ENCODE measurements around the gene KCNIP2.

Gene KCNIP2

GRCh38 chr10:101886521-101887312 is 43.1 kb upstream of the KCNIP2 start:
- Histone ChIP-seq H3K4me3 (ENCODE audit: control insufficient read depth in 1 of 7, extremely low read depth in 1 of 7, insufficient read depth in 4 of 7, low read depth in 2 of 7, low read length in 6 of 7) (no peak overlapping the region), H3K4me1 (ENCODE audit: control extremely low read depth in 1 of 4, control insufficient read depth in 4 of 4, insufficient read depth in 4 of 4, low read length in 3 of 4) (peaks cover 0 to 10% (median 0%) of the 10 kb centered on the region in 4 experiments), H3K27ac (ENCODE audit: insufficient read depth in 1 of 2, low read depth in 1 of 2, low read length in 2 of 2, poor library complexity in 1 of 2, severe bottlenecking in 2 of 2) (no peak overlapping the region), H3K27me3 (replicated peaks in 2 of 5; ENCODE audit: control insufficient read depth in 4 of 5, insufficient read depth in 5 of 5, low read length in 4 of 5) (no peaks in the 10 kb centered on the region), H3K36me3 (ENCODE audit: control insufficient read depth in 4 of 4, insufficient read depth in 4 of 4, low read length in 3 of 4) (peaks cover 0 to 6% (median 4%) of the 10 kb centered on the region in 4 experiments), H3K9me3 (ENCODE audit: control extremely low read depth in 1 of 5, control insufficient read depth in 4 of 5, insufficient read depth in 2 of 5, low read depth in 1 of 5, low read length in 4 of 5) (no peaks in the 10 kb centered on the region)
- CTCF ChIA-PET: interaction anchor here (0.6 to 4.8 kb wide), 8 partner anchors 11 to 308 kb away, joined by 3 to 50 read pairs (median 4); no protein-coding TSS in a partner anchor
- 100% methylated on average over 1 of the region's 1 CpG for WGBS (ENCODE audit: insufficient coverage)
- DNase-seq: no peak
- POLR2A ChIA-PET: interaction anchor here (0.6 kb wide), 1 partner anchor 17 kb away, joined by 3 read pairs; no protein-coding TSS in a partner anchor

GRCh38 chr10:101881036-101881774 is 37.6 kb upstream of the KCNIP2 start:
- CTCF ChIA-PET: interaction anchor here (0.6 to 1.5 kb wide), 3 partner anchors 128 to 193 kb away, joined by 3 to 5 read pairs (median 3); no protein-coding TSS in a partner anchor
- DNase-seq: no peak
- POLR2A ChIA-PET: no interaction called here

GRCh38 chr10:101880232-101880573 is 36.6 kb upstream of the KCNIP2 start:
- Histone ChIP-seq H3K36me3 (ENCODE audit: control insufficient read depth in 4 of 4, insufficient read depth in 4 of 4, low read length in 3 of 4) (peaks cover 0 to 4% (median 2%) of the 10 kb centered on the region in 4 experiments), H3K4me3 (ENCODE audit: control insufficient read depth in 1 of 7, extremely low read depth in 1 of 7, insufficient read depth in 4 of 7, low read depth in 2 of 7, low read length in 6 of 7) (no peak overlapping the region), H3K4me1 (ENCODE audit: control extremely low read depth in 1 of 4, control insufficient read depth in 4 of 4, insufficient read depth in 4 of 4, low read length in 3 of 4) (peaks cover 0 to 13% (median 4%) of the 10 kb centered on the region in 4 experiments), H3K27me3 (replicated peaks in 2 of 5; ENCODE audit: control insufficient read depth in 4 of 5, insufficient read depth in 5 of 5, low read length in 4 of 5) (no peaks in the 10 kb centered on the region), H3K27ac (ENCODE audit: insufficient read depth in 1 of 2, low read depth in 1 of 2, low read length in 2 of 2, poor library complexity in 1 of 2, severe bottlenecking in 2 of 2) (no peak overlapping the region), H3K9me3 (ENCODE audit: control extremely low read depth in 1 of 5, control insufficient read depth in 4 of 5, insufficient read depth in 2 of 5, low read depth in 1 of 5, low read length in 4 of 5) (no peaks in the 10 kb centered on the region)
- no peak for DNase-seq
- POLR2A ChIA-PET: no interaction called here
- 100% methylated on average over 1 of the region's 2 CpGs for WGBS (ENCODE audit: insufficient coverage)
- CTCF ChIA-PET: interaction anchor here (0.6 to 2.0 kb wide), 6 partner anchors 8 to 194 kb away, joined by 3 to 9 read pairs (median 4); no protein-coding TSS in a partner anchor

More at GRCh38 chr10:101881036-101881774, 37.6 kb upstream of the KCNIP2 start:
- no peaks in the 10 kb centered on the region for H3K9me3 ChIP-seq (ENCODE audit: control extremely low read depth in 1 of 5, control insufficient read depth in 4 of 5, insufficient read depth in 2 of 5, low read depth in 1 of 5, low read length in 4 of 5)
- no CpG with 5 or more reads among the region's 2 CpGs for WGBS (ENCODE audit: insufficient coverage)
- H3K36me3 ChIP-seq (ENCODE audit: control insufficient read depth in 4 of 4, insufficient read depth in 4 of 4, low read length in 3 of 4): peaks cover 0 to 4% (median 2%) of the 10 kb centered on the region in 4 experiments
- H3K27ac ChIP-seq (ENCODE audit: insufficient read depth in 1 of 2, low read depth in 1 of 2, low read length in 2 of 2, poor library complexity in 1 of 2, severe bottlenecking in 2 of 2): no peak overlapping the region
- H3K27me3 ChIP-seq (replicated peaks in 2 of 5; ENCODE audit: control insufficient read depth in 4 of 5, insufficient read depth in 5 of 5, low read length in 4 of 5): no peaks in the 10 kb centered on the region
- no peak overlapping the region for H3K4me3 ChIP-seq (ENCODE audit: control insufficient read depth in 1 of 7, extremely low read depth in 1 of 7, insufficient read depth in 4 of 7, low read depth in 2 of 7, low read length in 6 of 7)
- H3K4me1 ChIP-seq (ENCODE audit: control extremely low read depth in 1 of 4, control insufficient read depth in 4 of 4, insufficient read depth in 4 of 4, low read length in 3 of 4): peaks cover 0 to 10% (median under 1%) of the 10 kb centered on the region in 4 experiments

GRCh38 chr10:101879456-101880231 is 36.0 kb upstream of the KCNIP2 start:
- no peak for DNase-seq
- Histone ChIP-seq H3K4me3 (ENCODE audit: control insufficient read depth in 1 of 7, extremely low read depth in 1 of 7, insufficient read depth in 4 of 7, low read depth in 2 of 7, low read length in 6 of 7) (no peak overlapping the region), H3K27me3 (replicated peaks in 2 of 5; ENCODE audit: control insufficient read depth in 4 of 5, insufficient read depth in 5 of 5, low read length in 4 of 5) (no peaks in the 10 kb centered on the region), H3K4me1 (ENCODE audit: control extremely low read depth in 1 of 4, control insufficient read depth in 4 of 4, insufficient read depth in 4 of 4, low read length in 3 of 4) (peaks cover 0 to 19% (median 9%) of the 10 kb centered on the region in 4 experiments), H3K36me3 (ENCODE audit: control insufficient read depth in 4 of 4, insufficient read depth in 4 of 4, low read length in 3 of 4) (peaks cover 0 to 4% (median 2%) of the 10 kb centered on the region in 4 experiments), H3K9me3 (ENCODE audit: control extremely low read depth in 1 of 5, control insufficient read depth in 4 of 5, insufficient read depth in 2 of 5, low read depth in 1 of 5, low read length in 4 of 5) (no peaks in the 10 kb centered on the region), H3K27ac (ENCODE audit: insufficient read depth in 1 of 2, low read depth in 1 of 2, low read length in 2 of 2, poor library complexity in 1 of 2, severe bottlenecking in 2 of 2) (no peak overlapping the region)
- CTCF ChIA-PET: interaction anchor here (1.1 to 2.0 kb wide), 6 partner anchors 9 to 129 kb away, joined by 3 to 9 read pairs (median 4); no protein-coding TSS in a partner anchor
- 98% methylated on average over 11 of the region's 13 CpGs for WGBS (ENCODE audit: insufficient coverage)
- POLR2A ChIA-PET: no interaction called here

GRCh38 chr10:101878869-101879268 is 35.3 kb upstream of the KCNIP2 start:
- no peaks in the 10 kb centered on the region for H3K9me3 ChIP-seq (ENCODE audit: control extremely low read depth in 1 of 5, control insufficient read depth in 4 of 5, insufficient read depth in 2 of 5, low read depth in 1 of 5, low read length in 4 of 5)
- POLR2A ChIA-PET: no interaction called here
- no peak for DNase-seq
- WGBS (ENCODE audit: insufficient coverage): 96% methylated on average over 3 of the region's 3 CpGs
- no peak overlapping the region for H3K4me3 ChIP-seq (ENCODE audit: control insufficient read depth in 1 of 7, extremely low read depth in 1 of 7, insufficient read depth in 4 of 7, low read depth in 2 of 7, low read length in 6 of 7)
- CTCF ChIA-PET: interaction anchor here (0.6 to 2.0 kb wide), 5 partner anchors 10 to 1317 kb away, joined by 3 to 9 read pairs (median 4); no protein-coding TSS in a partner anchor
- no peak overlapping the region for H3K27ac ChIP-seq (ENCODE audit: insufficient read depth in 1 of 2, low read depth in 1 of 2, low read length in 2 of 2, poor library complexity in 1 of 2, severe bottlenecking in 2 of 2)
- H3K36me3 ChIP-seq (ENCODE audit: control insufficient read depth in 4 of 4, insufficient read depth in 4 of 4, low read length in 3 of 4): peaks cover 0 to 4% (median 2%) of the 10 kb centered on the region in 4 experiments
- H3K27me3 ChIP-seq (replicated peaks in 2 of 5; ENCODE audit: control insufficient read depth in 4 of 5, insufficient read depth in 5 of 5, low read length in 4 of 5): no peaks in the 10 kb centered on the region
- H3K4me1 ChIP-seq (ENCODE audit: control extremely low read depth in 1 of 4, control insufficient read depth in 4 of 4, insufficient read depth in 4 of 4, low read length in 3 of 4): peaks cover 0 to 21% (median 10%) of the 10 kb centered on the region in 4 experiments

- no peaks in the 10 kb centered on the region for H3K27me3 ChIP-seq (replicated peaks in 2 of 5; ENCODE audit: control insufficient read depth in 4 of 5, insufficient read depth in 5 of 5, low read length in 4 of 5)
- peaks cover 0 to 11% (median 9%) of the 10 kb centered on the region in 4 experiments for H3K4me1 ChIP-seq (ENCODE audit: control extremely low read depth in 1 of 4, control insufficient read depth in 4 of 4, insufficient read depth in 4 of 4, low read length in 3 of 4)
- H3K36me3 ChIP-seq (ENCODE audit: control insufficient read depth in 4 of 4, insufficient read depth in 4 of 4, low read length in 3 of 4): peaks cover 0 to under 1% (median 0%) of the 10 kb centered on the region in 4 experiments
- DNase-seq: peak; percentile 4 to 36 (median 35)
- no peak overlapping the region for H3K4me3 ChIP-seq (ENCODE audit: control insufficient read depth in 1 of 7, extremely low read depth in 1 of 7, insufficient read depth in 4 of 7, low read depth in 2 of 7, low read length in 6 of 7)
- no peak overlapping the region for H3K27ac ChIP-seq (ENCODE audit: insufficient read depth in 1 of 2, low read depth in 1 of 2, low read length in 2 of 2, poor library complexity in 1 of 2, severe bottlenecking in 2 of 2)
- POLR2A ChIA-PET: interaction anchor here (0.5 kb wide), 1 partner anchor 13 kb away, joined by 3 read pairs; no protein-coding TSS in a partner anchor
- H3K9me3 ChIP-seq (ENCODE audit: control extremely low read depth in 1 of 5, control insufficient read depth in 4 of 5, insufficient read depth in 2 of 5, low read depth in 1 of 5, low read length in 4 of 5): no peaks in the 10 kb centered on the region
- 100% methylated on average over 1 of the region's 3 CpGs for WGBS (ENCODE audit: insufficient coverage)
- CTCF ChIA-PET: interaction anchor here (0.8 to 2.5 kb wide), 5 partner anchors 9 to 135 kb away, joined by 3 to 17 read pairs (median 4); no protein-coding TSS in a partner anchor
Observed at GRCh38 chr10:101875068-101875688, 31.6 kb upstream of the KCNIP2 start.
